K562 (cell line): ENCODE results near the gene TRIM37. TPM values are rescaled to one million over a fixed set of nuclear protein-coding genes. Genes with fewer than 3 reads are reported as not detected.

Source experiments
- ATAC-seq: fragments of 200-7000 bp; cut with Tn5 transposase; 3 replicates; pipeline ENCODE4 v1.9.1; 2020; ENCODE audit warnings: moderate library complexity
- BruUV-seq: library from RNA; stranded (reverse); fragments of 400-500 nt; replicated peaks from 2 replicates; lab custom pipeline; 2021; lab: Mats Ljungman, UMichigan
- CTCF ChIA-PET: fragments of 300-600 bp; formaldehyde crosslinking; extraction: SDS; loops from one replicate; lab custom pipeline; 2021; ENCODE audit warnings: low intra/inter-chr PET ratio; lab: Yijun Ruan, JAX
- POLR2A ChIA-PET: fragments of 300-600, 350-650 bp; sonication (Branson Sonifier 250); formaldehyde crosslinking; extraction: SDS; loops from one replicate; lab custom pipeline; 2021; ENCODE audit warnings: antibody characterized with exemption, inconsistent platforms; lab: Yijun Ruan, JAX
- DNase-seq, 4 experiments: peaks; one replicate each; pipeline versions ENCODE4 v3.0.0 to v3.0.0-alpha.2; 2011 to 2018; ENCODE audit warnings: low spot score in 3 of 4, mixed read lengths in 3 of 4; ENCODE audit errors: extremely low read depth in 1 of 4
- FAIRE-seq: peaks from 2 replicates; lab custom pipeline; 2011; peaks lifted over from hg19 to GRCh38; lab: Jason Lieb, UNC
- H2AFZ ChIP-seq: 2 replicates; pipeline ENCODE4 v1.6.0; 2011; ENCODE audit warnings: low read depth, low read length, control low read depth, inconsistent platforms
- H3K27ac ChIP-seq: fragments of 200-600 bp; 3 replicates; pipeline ENCODE4 v1.8.0; 2011; ENCODE audit warnings: low read depth, mild to moderate bottlenecking, control low read depth, inconsistent platforms, low read length, moderate library complexity, mixed read lengths; ENCODE audit errors: extremely low read depth
- H3K27me3 ChIP-seq, 2 experiments: fragments of 300-600 bp in 1 of 2; 2 replicates in 1 of 2; 3 replicates in 1 of 2; pipeline versions ENCODE4 v1.6.0 to v1.8.0; 2011; ENCODE audit warnings: inconsistent platforms in 2 of 2, low read length in 2 of 2, mild to moderate bottlenecking in 1 of 2, mixed read lengths in 1 of 2, moderate library complexity in 1 of 2; ENCODE audit not compliant: control insufficient read depth in 2 of 2, insufficient read depth in 2 of 2
- H3K36me3 ChIP-seq: fragments of 300-600 bp; 3 replicates; pipeline ENCODE4 v1.8.0; 2011; ENCODE audit warnings: mild to moderate bottlenecking, low read length, inconsistent platforms; ENCODE audit not compliant: control insufficient read depth, insufficient read depth
- H3K4me1 ChIP-seq, 2 experiments: fragments of 200-600 bp in 1 of 2; replicated peaks in 1 of 2; 2 replicates in 1 of 2; 3 replicates in 1 of 2; pipeline versions ENCODE4 v1.5.1 to v1.8.0; 2011; ENCODE audit warnings: inconsistent platforms in 2 of 2, low read length in 2 of 2, mild to moderate bottlenecking in 1 of 2, mixed read lengths in 1 of 2, moderate library complexity in 1 of 2; ENCODE audit not compliant: control insufficient read depth in 2 of 2, insufficient read depth in 2 of 2
- H3K4me2 ChIP-seq: 2 replicates; pipeline ENCODE4 v1.6.1; 2011; ENCODE audit warnings: low read length, control low read depth, inconsistent platforms, mixed read lengths; ENCODE audit not compliant: insufficient read depth
- H3K4me3 ChIP-seq: fragments of 200-600 bp; sonication (generic), shearing (Covaris generic); 2 replicates; pipeline ENCODE4 v1.5.1; 2016; ENCODE audit warnings: control low read depth, inconsistent platforms
- H3K79me2 ChIP-seq: fragments of 200-600 bp; 3 replicates; pipeline ENCODE4 v1.8.0; 2011; ENCODE audit warnings: low read length, inconsistent platforms; ENCODE audit not compliant: control insufficient read depth, insufficient read depth
- H3K9ac ChIP-seq, 2 experiments: 2 replicates each; pipeline versions ENCODE4 v1.6.0 to v1.6.1; 2011; ENCODE audit warnings: low read depth in 2 of 2, low read length in 2 of 2, control low read depth in 1 of 2, inconsistent platforms in 1 of 2, mild to moderate bottlenecking in 1 of 2, mixed read lengths in 1 of 2; ENCODE audit not compliant: insufficient read depth in 1 of 2
- H3K9me1 ChIP-seq: one replicate; pipeline ENCODE4 v1.6.0; 2011; ENCODE audit warnings: inconsistent platforms, mild to moderate bottlenecking, low read length, moderate library complexity; ENCODE audit not compliant: control insufficient read depth, insufficient read depth
- H3K9me3 ChIP-seq: replicated peaks from 2 replicates; pipeline ENCODE4 v1.5.1; 2011; ENCODE audit warnings: low read depth, low read length, inconsistent platforms; ENCODE audit not compliant: control insufficient read depth, insufficient read depth
- H4K20me1 ChIP-seq: replicated peaks from 2 replicates; pipeline ENCODE4 v1.6.1; 2011; ENCODE audit warnings: low read length, inconsistent platforms, mixed read lengths; ENCODE audit not compliant: control insufficient read depth, insufficient read depth
- FOXA3 ChIP-seq, 2 experiments: fragments of 450-650 bp in 1 of 2; sonication (generic) in 1 of 2; formaldehyde crosslinking; IDR thresholded peaks in 1 of 2; conservative IDR thresholded peaks in 1 of 2; 2 replicates each; pipeline versions ENCODE4 v1.4.0 to v1.8.0; 2020 to 2022; ENCODE audit warnings: mild to moderate bottlenecking in 2 of 2, missing genetic modification reagents in 1 of 2
- HDAC8 ChIP-seq: fragments of 450-650 bp; IDR thresholded peaks from 2 replicates; pipeline ENCODE4 v1.6.1; 2016; ENCODE audit warnings: mild to moderate bottlenecking, missing genetic modification characterization, moderate library complexity, missing compliant biosample characterization
- JUND ChIP-seq, 2 experiments: IDR thresholded peaks; 2 replicates in 1 of 2; 3 replicates in 1 of 2; pipeline ENCODE4 v1.6.1; 2011; ENCODE audit warnings: borderline replicate concordance in 2 of 2, low read depth in 2 of 2, low read length in 2 of 2, improper control_type of control experiment in 1 of 2, missing biosample characterization in 1 of 2, missing genetic modification characterization in 1 of 2, missing genetic modification reagents in 1 of 2
- MAFK ChIP-seq: IDR thresholded peaks from 2 replicates; pipeline ENCODE4 v1.6.1; 2011; ENCODE audit warnings: low read length, improper control_type of control experiment
- MTF1 ChIP-seq: fragments of 250-450 bp; sonication (Bioruptor Pico); IDR thresholded peaks from 2 replicates; pipeline ENCODE4 v1.9.0; 2021; ENCODE audit warnings: moderate library complexity, mild to moderate bottlenecking, inconsistent platforms, borderline replicate concordance
- RFX5 ChIP-seq: IDR thresholded peaks from 2 replicates; pipeline ENCODE4 v1.6.1; 2011; ENCODE audit warnings: low read depth, mild to moderate bottlenecking, improper control_type of control experiment, low read length
- ZBTB1 ChIP-seq: sonication (generic); formaldehyde crosslinking; IDR thresholded peaks from 2 replicates; pipeline ENCODE4 v1.8.1; 2023; ENCODE audit warnings: missing genetic modification reagents, low read depth, mild to moderate bottlenecking, borderline replicate concordance
- ZNF124 ChIP-seq: sonication (generic); formaldehyde crosslinking; IDR thresholded peaks from 2 replicates; pipeline ENCODE4 v1.8.1; 2022; ENCODE audit warnings: missing genetic modification reagents
- ZNF184 ChIP-seq: sonication (generic); formaldehyde crosslinking; IDR thresholded peaks from 2 replicates; pipeline ENCODE4 v1.5.0; 2020; ENCODE audit warnings: missing genetic modification reagents
- ZNF589 ChIP-seq: fragments of 200-800 bp; sonication (Bioruptor generic); IDR thresholded peaks from 2 replicates; pipeline ENCODE4 v1.6.1; 2016; ENCODE audit warnings: low read depth, missing genetic modification characterization, missing compliant biosample characterization
- WGBS: fragments of 100-300 bp; shearing (Covaris generic); methylation state at CpG from one replicate; pipeline ENCODE4 v1.1.6; 2016; ENCODE audit warnings: low coverage, mixed read lengths; ENCODE audit not compliant: insufficient coverage; ENCODE audit errors: missing lambda C conversion rate; 5-methylcytosine and 5-hydroxymethylcytosine counted together
- in situ Hi-C: fragments of 300-500 bp; cut with MboI; formaldehyde crosslinking; loops from 4 replicates; pipeline ENCODE4 v1.15.0; 2018; ENCODE audit warnings: inconsistent platforms, mixed read lengths
- intact Hi-C: fragments of 100-400 bp; cut with micrococcal nuclease; formaldehyde crosslinking; loops from 2 replicates; pipeline ENCODE4 v1.14.2; 2022
- polyA plus RNA-seq, 8 experiments: library from polyadenylated mRNA; depleted of rRNA in 4 of 8; stranded (reverse) in 5 of 8; unstranded in 3 of 8; fragments of >200 nt; fragmentation: Nextera tagmentation in 2 of 8; fragmentation: Illumina TruSeq in 1 of 8; extraction: Ambion mirVana in 2 of 8; extraction: Trizol in 1 of 8; gene quantifications; 2 replicates each; pipeline versions ENCODE4 v1.2.1 to v1.2.3, GENCODE V29; 2011 to 2014; ENCODE audit warnings: inconsistent platforms in 1 of 8, missing spikeins in 1 of 8
- total RNA-seq, 7 experiments: library from RNA; depleted of rRNA in 6 of 7; stranded (reverse); fragments of >200 nt in 6 of 7; fragmentation: Illumina TruSeq in 2 of 7; extraction: Trizol in 2 of 7; gene quantifications; 2 replicates each; pipeline versions ENCODE4 v1.2.1 to v1.2.3, GENCODE V29; 2011 to 2021; ENCODE audit warnings: low replicate concordance in 1 of 7
- TF ChIP-seq, protein P1 (sequence below): fragments of 250-450 bp; sonication (Bioruptor Pico); IDR thresholded peaks from 2 replicates; pipeline ENCODE4 v1.4.0; 2020
- TF ChIP-seq, protein P2 (sequence below): fragments of 250-450 bp; sonication (Bioruptor Pico); IDR thresholded peaks from 2 replicates; pipeline ENCODE4 v1.5.0; 2021
- TF ChIP-seq, protein P3 (sequence below): fragments of 450-650 bp; IDR thresholded peaks from 2 replicates; pipeline ENCODE4 v1.7.1; 2018; ENCODE audit warnings: mild to moderate bottlenecking, low read depth; ENCODE audit not compliant: partially characterized antibody

TRIM37 gene
- total and polyA plus RNA-seq, 9 of the 15 experiments (the other 6 are each of a cell fraction or from before 2014, with no cell fraction given) = 4.5 to 31.4 (median 23.8) TPM

DNA sequence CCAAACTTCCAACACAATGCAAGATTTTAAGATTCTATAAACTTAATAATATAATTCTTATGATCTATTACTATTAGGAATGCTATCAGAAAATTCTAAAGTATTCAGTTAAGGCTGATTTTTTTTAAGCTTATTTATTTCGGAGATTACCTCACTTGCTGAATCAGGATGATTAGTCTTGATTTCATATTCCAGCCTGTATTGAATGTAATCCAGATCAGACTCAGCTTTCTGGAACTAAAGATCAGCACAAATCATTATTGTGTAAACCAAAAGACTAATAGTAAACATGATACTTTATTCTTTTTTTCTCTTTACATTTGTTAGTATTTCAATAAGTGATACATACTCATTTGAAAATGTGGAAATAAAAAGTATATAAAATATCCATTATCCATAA, 24.5 kb upstream of the TRIM37 start:
- intact Hi-C loops = no loop called here
- Histone ChIP-seq H3K27me3 (no peaks in the 10 kb centered on the region), H3K36me3 (peaks cover 37% of the 10 kb centered on the region; the same call in 2 of the 3 replicates)
- TF ChIP-seq RFX5 (no peak), JUND (IDR thresholded peaks at IDR 0.05; ENCODE audit: borderline replicate concordance, low read depth, low read length) (no peak), JUND (tag; IDR thresholded peaks at IDR 0.05; ENCODE audit: borderline replicate concordance, low read depth, low read length) (no peak), ZNF124 (CRISPR knock-in tag) (no peak), FOXA3 (CRISPR knock-in tag; conservative IDR thresholded peaks at IDR 0.05 in 1 of 2, IDR thresholded peaks at IDR 0.05 in 1 of 2) (no peak), MAFK (no peak), ZBTB1 (CRISPR knock-in tag) (no peak), ZNF589 (CRISPR knock-in tag) (no peak), ZNF184 (CRISPR knock-in tag) (no peak), HDAC8 (no peak), MTF1 (no peak)
- TF ChIP-seq, protein P1, sequence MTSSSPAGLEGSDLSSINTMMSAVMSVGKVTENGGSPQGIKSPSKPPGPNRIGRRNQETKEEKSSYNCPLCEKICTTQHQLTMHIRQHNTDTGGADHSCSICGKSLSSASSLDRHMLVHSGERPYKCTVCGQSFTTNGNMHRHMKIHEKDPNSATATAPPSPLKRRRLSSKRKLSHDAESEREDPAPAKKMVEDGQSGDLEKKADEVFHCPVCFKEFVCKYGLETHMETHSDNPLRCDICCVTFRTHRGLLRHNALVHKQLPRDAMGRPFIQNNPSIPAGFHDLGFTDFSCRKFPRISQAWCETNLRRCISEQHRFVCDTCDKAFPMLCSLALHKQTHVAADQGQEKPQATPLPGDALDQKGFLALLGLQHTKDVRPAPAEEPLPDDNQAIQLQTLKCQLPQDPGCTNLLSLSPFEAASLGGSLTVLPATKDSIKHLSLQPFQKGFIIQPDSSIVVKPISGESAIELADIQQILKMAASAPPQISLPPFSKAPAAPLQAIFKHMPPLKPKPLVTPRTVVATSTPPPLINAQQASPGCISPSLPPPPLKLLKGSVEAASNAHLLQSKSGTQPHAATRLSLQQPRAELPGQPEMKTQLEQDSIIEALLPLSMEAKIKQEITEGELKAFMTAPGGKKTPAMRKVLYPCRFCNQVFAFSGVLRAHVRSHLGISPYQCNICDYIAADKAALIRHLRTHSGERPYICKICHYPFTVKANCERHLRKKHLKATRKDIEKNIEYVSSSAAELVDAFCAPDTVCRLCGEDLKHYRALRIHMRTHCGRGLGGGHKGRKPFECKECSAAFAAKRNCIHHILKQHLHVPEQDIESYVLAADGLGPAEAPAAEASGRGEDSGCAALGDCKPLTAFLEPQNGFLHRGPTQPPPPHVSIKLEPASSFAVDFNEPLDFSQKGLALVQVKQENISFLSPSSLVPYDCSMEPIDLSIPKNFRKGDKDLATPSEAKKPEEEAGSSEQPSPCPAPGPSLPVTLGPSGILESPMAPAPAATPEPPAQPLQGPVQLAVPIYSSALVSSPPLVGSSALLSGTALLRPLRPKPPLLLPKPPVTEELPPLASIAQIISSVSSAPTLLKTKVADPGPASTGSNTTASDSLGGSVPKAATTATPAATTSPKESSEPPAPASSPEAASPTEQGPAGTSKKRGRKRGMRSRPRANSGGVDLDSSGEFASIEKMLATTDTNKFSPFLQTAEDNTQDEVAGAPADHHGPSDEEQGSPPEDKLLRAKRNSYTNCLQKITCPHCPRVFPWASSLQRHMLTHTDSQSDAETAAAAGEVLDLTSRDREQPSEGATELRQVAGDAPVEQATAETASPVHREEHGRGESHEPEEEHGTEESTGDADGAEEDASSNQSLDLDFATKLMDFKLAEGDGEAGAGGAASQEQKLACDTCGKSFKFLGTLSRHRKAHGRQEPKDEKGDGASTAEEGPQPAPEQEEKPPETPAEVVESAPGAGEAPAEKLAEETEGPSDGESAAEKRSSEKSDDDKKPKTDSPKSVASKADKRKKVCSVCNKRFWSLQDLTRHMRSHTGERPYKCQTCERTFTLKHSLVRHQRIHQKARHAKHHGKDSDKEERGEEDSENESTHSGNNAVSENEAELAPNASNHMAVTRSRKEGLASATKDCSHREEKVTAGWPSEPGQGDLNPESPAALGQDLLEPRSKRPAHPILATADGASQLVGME = no peak
- TF ChIP-seq, protein P2, sequence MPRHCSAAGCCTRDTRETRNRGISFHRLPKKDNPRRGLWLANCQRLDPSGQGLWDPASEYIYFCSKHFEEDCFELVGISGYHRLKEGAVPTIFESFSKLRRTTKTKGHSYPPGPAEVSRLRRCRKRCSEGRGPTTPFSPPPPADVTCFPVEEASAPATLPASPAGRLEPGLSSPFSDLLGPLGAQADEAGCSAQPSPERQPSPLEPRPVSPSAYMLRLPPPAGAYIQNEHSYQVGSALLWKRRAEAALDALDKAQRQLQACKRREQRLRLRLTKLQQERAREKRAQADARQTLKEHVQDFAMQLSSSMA = no peak
- TF ChIP-seq, protein P3, sequence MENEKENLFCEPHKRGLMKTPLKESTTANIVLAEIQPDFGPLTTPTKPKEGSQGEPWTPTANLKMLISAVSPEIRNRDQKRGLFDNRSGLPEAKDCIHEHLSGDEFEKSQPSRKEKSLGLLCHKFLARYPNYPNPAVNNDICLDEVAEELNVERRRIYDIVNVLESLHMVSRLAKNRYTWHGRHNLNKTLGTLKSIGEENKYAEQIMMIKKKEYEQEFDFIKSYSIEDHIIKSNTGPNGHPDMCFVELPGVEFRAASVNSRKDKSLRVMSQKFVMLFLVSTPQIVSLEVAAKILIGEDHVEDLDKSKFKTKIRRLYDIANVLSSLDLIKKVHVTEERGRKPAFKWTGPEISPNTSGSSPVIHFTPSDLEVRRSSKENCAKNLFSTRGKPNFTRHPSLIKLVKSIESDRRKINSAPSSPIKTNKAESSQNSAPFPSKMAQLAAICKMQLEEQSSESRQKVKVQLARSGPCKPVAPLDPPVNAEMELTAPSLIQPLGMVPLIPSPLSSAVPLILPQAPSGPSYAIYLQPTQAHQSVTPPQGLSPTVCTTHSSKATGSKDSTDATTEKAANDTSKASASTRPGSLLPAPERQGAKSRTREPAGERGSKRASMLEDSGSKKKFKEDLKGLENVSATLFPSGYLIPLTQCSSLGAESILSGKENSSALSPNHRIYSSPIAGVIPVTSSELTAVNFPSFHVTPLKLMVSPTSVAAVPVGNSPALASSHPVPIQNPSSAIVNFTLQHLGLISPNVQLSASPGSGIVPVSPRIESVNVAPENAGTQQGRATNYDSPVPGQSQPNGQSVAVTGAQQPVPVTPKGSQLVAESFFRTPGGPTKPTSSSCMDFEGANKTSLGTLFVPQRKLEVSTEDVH = no peak

More for the DNA sequence above, 24.5 kb upstream of the TRIM37 start:
- FAIRE-seq (peak; percentile 37), DNase-seq (no peak), ATAC-seq (no peak)
- Histone ChIP-seq H3K4me3 (no peak overlapping the region), H3K4me2 (no peak overlapping the region), H4K20me1 (no peaks in the 10 kb centered on the region), H3K9me1 (no peaks in the 10 kb centered on the region), H3K79me2 (peaks cover 58% of the 10 kb centered on the region), H3K9ac (no peak overlapping the region), H2AFZ (no peak overlapping the region), H3K9me3 (0 out of 2 replicates have a peak, but pooled peaks cover 1% of the 10 kb centered on the region), H3K27ac (no peak overlapping the region), H3K4me1 (no peaks in the 10 kb centered on the region)
- WGBS = 94% methylated on average over 1 of the region's 1 CpG
- in situ Hi-C loops = no loop called here
- BruUV-seq = no TSS peak
- POLR2A ChIA-PET = interaction anchor here (0.9 to 1.5 kb wide), 3 partner anchors 19 to 26 kb away, joined by 3 to 4 read pairs (median 4); no protein-coding TSS in a partner anchor
- CTCF ChIA-PET = no interaction called here
